Posterior cingulate gyrus (tissue), 11 donors: ENCODE data around the gene D2HGDH.
"Not testable (repeated sequence)": the region's sequence is repeated elsewhere in the genome, so short reads cannot be mapped to it uniquely, and the experiment has no call there.

Source experiments
- DNase-seq, 10 donors: peaks; one replicate each; pipeline versions ENCODE4 v3.0.0 to v3.0.0-alpha.2; 2020 to 2021; ENCODE audit warnings: mixed read lengths in 3 of 10
- intact Hi-C: fragments of 100-400 bp; cut with DNase I; formaldehyde crosslinking; loops from one replicate; pipeline ENCODE4 v1.15.1; 2023

Gene D2HGDH

DNA sequence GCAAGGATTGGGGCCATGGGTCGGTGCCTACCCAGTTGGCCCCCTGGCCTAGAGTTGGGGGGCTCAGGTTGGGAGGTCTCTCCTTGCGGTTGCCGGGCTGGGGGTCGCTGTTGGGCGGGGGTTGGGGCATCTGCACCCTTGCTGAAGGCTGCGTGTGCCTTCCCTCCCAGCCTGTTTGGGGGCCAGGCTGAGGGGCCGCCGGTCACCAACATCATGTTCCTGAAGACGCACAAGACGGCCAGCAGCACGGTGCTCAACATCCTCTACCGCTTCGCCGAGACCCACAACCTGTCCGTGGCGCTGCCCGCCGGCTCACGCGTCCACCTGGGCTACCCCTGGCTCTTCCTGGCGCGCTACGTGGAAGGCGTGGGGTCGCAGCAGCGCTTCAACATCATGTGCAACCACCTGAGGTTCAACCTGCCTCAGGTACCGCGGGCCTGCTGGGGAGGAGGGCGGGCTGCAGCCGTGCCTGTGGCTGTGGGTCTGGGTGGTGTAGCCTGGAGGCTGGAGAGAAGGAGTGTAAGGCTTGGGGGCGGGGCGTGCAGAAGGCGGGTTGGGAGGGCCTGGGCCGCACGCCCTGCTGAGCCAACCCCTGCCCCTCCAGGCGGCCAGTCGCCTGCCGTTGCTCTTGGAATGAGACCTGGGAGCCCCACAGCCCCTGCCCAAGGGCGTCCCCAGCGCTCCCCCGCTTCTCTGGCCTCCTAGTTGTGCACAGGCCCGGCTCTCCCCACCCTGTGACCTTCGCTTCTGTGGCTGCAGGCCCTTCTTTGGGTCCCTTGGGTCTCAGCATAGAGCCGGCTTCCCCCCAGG lies 67.4 kb downstream of the D2HGDH start:
- peak in 4 of 10 donors; percentile 20 to 81 (median 64) for DNase-seq
- intact Hi-C loops: no loop called here

DNA sequence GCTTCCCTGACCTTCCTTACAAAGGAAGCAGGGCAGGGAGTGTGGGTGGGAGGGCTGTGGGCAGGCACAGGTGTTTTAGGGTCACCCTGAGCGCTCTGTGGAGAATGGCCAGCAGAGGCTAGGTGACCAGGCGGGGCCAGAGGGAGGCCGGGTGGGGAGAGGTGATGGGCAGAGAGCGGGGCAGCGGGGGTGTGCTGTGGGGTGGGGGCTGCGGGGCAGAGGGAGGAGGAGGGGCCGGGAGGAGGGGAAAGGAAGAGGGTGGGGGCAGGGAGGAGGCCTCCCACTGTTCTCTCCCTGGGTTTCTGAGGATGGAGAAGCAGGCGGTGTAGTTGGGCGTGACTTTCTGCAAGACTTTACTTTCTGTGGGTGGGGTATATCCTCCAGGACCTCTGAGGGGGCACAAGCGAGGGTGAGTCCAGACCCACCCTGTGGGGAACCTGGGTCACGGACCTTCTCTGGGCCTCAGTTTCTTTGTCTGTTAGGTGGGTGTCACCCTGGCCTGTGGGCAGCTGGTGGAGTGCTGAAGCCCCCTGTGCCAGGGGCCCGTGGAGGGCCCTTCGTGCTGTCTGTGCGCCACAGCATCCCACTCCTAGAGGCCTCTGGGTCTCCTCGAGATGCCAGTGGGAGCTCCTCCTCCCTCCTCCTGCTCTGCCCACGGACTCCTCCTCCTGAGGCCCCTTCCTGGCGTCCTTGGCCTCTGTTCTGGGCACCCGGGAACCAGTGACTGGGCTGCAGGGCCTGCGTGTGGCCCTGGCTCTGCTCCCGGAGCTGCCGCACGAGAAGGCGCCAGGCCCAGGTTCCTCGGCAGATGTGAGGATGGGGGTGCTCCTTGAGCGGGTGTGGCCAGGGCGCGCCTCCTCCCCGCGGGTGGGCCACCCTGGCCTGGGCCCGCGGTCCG lies 68.2 kb downstream of the D2HGDH start:
- peak in 4 of 10 donors; percentile 26 to 75 (median 73) for DNase-seq
- intact Hi-C loops: no loop called here

DNA sequence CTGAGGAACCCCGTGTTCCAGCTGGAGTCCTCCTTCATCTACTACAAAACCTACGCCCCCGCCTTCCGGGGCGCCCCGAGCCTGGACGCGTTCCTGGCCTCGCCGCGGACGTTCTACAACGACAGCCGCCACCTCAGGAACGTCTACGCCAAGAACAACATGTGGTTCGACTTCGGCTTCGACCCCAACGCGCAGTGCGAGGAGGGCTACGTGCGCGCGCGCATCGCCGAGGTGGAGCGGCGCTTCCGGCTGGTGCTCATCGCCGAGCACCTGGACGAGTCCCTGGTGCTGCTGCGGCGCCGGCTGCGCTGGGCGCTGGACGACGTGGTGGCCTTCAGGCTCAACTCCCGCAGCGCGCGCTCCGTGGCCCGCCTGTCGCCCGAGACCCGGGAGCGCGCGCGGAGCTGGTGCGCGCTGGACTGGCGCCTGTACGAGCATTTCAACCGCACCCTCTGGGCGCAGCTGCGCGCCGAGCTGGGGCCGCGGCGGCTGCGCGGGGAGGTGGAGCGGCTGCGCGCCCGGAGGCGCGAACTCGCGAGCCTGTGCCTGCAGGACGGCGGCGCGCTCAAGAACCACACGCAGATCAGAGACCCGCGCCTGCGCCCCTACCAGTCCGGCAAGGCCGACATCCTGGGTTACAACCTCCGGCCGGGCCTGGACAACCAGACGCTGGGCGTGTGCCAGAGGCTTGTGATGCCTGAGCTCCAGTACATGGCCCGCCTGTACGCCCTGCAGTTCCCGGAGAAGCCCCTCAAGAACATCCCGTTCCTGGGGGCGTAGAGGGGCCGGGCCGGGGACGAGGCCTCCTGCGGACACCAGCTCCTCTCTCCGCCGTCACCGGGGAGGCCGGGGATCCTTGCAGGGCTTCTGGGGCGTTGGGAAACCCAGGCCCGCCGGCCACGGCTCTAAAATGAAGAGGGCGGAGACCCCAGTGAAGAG lies 69.2 kb downstream of the D2HGDH start:
- DNase-seq: peak; percentile 20 to 95 (median 74)
- intact Hi-C loops: no loop called here

DNA sequence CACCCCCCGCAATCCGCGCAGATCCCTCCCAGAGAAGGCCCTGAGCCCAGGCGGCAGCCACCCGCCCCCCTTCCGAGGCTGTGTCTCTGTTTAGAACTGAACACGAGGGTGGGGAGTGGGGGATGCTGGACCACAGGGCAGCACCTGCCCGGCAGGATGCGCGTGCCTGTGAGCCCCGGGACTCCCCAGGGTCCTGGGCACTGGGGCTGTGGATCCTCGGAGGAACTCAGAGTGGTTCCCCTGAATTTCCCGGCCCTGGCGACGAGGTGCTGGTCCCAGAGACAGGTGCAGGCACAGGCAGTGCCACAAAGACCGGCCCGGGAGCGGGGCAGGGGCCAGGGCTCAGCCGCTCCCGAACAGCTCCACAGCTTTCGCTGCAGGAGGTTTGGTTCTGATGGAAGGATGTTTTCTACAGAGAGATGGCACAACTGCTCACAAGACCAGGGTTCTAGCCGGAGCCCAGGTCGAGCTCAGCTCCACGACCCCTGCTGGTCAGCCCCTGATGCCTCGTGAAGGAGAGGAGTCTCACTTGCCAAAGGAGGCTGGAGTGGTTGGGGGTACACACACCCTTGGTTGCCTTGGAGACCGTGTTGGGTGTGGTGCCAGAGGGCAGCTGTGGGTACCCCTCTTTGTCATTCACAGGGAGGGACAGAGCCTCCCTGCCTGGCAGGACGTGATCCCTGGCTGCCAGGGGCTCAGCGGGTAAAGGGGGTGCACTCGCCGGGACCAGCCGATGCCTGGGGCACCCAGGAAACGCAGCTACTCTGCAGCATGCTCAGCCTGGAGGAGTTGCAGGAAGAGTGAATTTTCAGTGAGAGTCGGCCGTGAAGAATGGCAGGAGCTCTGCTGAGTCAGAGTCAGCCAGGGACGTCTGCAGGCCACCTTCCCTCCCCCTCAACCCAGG lies 70.1 kb downstream of the D2HGDH start:
- peak in 7 of 10 donors; percentile 11 to 84 (median 30) for DNase-seq
- intact Hi-C loops: no loop called here

DNA sequence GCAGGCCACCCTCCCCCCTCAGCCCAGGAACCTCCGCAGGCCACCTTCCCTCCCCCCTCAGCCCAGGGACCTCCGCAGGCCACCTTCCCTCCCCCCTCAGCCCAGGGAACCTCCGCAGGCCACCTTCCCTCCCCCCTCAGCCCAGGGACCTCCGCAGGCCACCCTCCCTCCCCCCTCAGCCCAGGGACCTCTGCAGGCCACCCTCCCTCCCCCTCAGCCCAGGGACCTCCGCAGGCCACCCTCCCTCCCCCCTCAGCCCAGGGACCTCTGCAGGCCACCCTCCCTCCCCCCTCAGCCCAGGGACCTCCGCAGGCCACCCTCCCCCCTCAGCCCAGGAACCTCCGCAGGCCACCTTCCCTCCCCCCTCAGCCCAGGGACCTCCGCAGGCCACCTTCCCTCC lies 71.8 kb downstream of the D2HGDH start:
- intact Hi-C loops, DNase-seq: not testable (repeated sequence)

DNA sequence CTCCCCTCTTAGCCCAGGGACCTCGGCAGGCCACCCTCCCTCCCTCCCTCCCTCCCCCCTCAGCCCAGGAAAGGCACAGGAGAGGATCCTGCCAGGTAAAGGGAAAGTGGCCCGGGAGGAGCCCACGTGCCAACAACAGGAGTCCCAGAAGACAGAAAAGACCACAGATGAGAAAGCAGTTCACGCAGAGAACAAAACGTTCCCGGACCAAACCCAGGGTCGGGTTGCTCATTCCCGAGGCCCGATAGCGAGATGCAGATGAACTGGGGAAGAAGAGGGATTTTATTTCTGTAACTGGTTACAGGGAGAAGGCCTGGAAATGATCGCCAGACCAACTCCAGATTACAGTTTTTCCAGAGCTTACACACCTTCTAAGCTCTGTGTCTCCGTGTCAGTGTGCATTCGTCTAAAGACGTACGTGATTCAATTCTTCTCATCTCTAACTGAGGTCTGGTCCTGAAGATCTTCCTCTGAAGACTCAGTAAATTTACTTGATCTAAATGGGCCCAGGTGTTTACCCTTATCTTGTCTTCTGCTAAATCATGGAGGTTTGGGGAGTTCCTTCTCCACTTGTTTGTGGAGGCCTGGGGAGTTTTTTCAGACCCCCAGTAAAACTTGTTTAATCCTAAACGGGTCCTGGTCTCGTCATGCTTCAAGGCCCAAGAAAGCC lies 73.8 kb downstream of the D2HGDH start:
- intact Hi-C loops: no loop called here
- peak in 1 of 10 donors; percentile 62 for DNase-seq

DNA sequence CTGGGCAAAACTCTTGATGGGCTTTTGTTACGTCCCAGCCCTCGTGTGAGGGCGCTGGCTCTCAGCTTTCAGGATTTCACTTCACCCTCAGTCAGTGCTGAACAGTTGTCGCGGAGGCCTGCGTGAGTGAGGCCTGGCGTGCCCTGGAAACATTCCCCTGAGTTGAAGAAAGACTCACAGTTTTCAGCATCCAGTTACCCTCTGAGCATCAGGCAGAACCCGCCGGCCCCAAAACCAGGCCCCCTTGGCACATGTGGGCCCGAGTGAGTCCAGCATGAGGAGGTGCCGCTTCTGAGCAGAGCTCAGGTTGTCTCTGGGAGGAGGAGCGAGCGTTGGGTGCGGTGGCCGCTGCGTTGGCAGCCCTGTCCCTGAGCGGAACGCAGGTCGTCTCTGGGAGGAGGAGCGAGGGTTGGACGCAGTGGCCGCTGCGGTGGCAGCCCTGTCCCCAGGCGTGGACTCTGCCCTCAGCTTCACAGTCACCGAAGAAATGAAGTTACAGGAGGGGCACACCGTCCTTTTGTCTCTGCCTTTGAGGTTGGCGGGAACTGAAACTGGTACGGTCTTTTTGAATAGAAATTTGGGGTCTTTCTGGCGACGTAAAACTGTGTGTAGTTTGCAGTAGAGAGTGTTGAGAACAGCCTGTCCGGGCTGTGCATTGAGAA lies 74.4 kb downstream of the D2HGDH start, which contains the start of gene NEU4:
Gene NEU4 (plus strand): TSS at position 473 of the 662 bp plus-strand sequence. CDS start 5,292 bp downstream, outside the sequence.
- DNase-seq: peak in 5 of 10 donors; percentile 10 to 81 (median 28)
- intact Hi-C loops: no loop called here

DNA sequence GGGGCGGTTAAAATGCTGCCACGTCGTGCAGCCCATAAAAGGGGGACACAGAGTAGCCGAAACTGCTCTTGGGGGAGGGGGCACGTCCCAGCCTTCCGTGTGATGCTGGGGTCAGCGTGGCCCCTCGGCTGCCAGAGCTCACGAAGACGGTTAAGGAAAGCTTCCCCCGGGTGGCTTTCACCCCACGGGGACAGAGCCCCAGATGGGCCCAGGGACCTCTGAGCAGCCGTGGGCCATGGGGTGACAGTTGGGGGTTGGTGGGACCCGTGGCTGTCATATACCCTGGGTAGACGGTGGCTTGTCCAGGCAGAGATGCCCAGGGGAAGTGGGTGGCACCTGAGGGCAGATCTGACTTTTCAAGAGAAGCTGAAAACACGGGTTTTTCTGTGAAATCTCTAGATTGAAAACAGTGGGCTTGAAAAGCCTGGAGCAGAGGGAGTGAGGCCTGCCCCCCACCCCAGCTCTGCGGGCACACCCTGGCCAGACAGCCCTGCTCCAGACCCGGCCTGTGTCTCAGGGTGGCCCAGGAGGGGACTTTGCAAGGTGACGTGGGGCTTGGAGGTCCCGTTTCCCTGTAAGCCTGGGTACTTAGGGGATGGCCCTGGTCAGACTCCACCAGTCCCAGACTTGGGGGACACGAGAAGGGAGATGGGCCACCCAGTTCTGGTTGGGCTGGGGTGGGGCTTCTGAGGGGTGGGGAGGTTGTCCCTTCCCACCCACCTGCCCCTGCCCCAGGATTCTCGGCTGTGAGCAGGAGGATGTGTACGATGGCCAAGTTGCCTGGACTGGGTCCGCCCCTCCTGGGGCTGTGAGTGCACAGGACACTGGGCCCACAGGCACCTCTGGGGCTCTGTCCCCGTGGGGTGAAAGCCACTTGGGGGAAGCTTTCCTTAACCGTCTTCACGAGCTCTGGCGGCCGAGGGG lies 75.2 kb downstream of the D2HGDH start:
- DNase-seq: peak in 3 of 10 donors; percentile 10 to 78 (median 75)

DNA sequence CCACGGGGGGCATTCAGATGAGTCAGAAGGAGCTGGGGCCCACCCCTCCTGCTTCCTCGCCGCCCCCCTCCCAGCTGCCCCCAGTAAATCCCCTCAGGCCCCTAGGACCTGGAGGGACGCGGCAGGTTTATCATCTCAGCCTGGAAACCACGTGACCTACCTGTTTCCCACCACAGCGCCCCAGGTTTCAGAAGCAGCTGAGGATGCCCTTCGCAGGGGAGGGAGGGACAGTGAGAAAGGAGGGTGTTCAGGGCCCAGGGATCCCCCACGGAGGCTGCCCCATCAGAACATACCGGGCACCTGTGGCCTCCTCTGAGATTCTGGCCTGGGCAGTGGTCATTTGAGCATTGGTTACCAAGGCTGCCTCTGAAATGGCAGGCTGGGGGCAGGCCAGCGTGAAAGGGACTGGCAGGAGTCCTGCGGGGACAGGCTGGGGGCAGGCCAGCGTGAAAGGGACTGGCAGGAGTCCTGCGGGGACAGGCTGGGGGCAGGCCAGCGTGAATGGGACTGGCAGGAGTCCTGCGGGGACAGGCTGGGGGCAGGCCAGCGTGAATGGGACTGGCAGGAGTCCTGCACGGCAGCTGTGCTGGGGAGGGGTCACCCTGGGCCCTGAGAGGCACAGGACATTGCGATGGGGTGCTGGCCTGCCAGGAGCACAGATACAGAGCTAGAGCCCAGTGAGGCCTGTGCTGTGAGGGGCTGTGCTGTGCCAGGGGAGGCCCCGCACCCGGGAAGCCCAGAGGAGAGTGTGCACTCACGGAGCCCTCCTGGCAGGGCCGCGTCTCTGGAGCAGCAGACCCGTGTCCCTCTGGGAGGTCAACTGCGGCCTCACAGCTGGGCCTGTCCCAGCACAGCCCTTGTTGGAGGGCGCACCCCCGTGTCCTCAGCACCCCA lies 76.1 kb downstream of the D2HGDH start:
- peak; percentile 38 to 97 (median 76) for DNase-seq
- intact Hi-C loops: no loop called here

More for the DNA sequence above, 75.2 kb downstream of the D2HGDH start:
- intact Hi-C loops: no loop called here

DNA sequence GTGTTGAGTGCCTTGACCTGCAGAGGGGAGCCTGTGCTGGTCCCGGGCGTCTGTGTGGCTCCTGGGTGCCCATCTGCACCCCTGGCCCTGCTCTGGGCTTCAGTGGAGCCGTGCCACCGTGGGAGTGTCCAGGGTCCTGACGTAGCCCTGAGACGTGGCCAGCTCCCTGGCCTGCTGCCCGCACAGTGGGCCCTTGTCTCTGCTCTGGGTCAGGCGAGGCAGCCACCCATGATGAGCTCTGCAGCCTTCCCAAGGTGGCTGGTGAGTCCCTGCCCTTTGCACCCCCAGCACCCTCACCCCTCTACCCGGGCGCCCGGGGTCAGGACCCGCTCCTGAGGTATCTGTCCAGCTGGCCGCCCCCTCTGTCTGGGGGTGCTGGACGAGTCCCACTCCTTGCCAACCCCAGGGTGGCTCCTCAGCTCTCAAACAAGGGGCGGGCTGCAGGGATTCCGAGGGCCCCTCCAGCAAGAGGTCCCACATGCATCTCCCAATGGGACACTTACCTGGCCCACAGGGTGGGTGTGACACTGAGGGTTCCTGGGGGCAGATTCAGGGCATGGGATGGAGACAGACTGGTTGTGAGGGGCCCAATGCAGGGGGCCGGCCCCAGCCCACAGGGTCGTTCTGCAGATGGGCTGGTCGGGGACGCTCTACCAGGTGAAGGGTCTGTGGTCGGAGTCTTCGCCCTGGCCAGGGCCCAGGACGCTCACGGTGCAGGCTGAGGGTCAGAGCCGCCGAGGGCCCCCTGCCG lies 76.9 kb downstream of the D2HGDH start:
- DNase-seq: peak in 9 of 10 donors; percentile 52 to 94 (median 74)
- intact Hi-C loops: no loop called here

DNA sequence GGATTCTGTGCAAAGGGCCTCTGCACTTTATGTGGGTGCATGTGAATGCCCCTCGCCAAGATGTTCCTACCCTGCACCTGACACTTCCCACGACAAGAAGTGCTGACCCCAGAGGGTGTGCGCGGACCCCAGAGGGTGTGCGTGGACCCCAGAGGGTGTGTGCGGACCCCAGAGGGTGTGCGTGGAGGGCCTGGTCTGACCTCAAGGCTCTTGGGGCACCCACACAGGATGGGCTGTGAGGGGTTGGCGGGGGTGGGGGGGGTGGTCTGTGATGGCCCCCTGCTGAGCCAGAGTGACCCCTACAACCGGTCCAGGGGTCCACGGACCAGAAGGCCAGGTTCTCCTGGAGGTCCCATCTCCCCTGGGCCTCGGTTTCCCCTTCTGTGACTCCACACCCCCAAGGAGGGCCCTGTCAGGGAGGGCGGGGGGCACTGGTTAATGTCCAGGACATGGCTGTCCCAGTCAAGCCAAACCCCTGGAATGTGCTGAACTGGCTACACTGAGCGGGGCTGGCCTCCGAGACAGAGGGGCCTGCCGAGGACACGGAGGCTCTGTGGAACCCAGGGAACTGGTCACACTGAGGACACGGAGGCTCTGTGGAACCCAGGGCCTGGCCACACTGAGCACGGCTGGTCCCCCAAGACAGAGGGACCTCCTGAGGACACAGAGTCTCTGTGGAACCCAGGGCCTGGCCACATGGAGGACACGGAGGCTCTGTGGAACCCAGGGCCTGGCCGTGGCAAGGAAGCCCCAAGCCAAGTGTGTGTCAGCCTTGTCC lies 77.7 kb downstream of the D2HGDH start:
- intact Hi-C loops: no loop called here
- peak in 2 of 10 donors; percentile 67 to 78 for DNase-seq

DNA sequence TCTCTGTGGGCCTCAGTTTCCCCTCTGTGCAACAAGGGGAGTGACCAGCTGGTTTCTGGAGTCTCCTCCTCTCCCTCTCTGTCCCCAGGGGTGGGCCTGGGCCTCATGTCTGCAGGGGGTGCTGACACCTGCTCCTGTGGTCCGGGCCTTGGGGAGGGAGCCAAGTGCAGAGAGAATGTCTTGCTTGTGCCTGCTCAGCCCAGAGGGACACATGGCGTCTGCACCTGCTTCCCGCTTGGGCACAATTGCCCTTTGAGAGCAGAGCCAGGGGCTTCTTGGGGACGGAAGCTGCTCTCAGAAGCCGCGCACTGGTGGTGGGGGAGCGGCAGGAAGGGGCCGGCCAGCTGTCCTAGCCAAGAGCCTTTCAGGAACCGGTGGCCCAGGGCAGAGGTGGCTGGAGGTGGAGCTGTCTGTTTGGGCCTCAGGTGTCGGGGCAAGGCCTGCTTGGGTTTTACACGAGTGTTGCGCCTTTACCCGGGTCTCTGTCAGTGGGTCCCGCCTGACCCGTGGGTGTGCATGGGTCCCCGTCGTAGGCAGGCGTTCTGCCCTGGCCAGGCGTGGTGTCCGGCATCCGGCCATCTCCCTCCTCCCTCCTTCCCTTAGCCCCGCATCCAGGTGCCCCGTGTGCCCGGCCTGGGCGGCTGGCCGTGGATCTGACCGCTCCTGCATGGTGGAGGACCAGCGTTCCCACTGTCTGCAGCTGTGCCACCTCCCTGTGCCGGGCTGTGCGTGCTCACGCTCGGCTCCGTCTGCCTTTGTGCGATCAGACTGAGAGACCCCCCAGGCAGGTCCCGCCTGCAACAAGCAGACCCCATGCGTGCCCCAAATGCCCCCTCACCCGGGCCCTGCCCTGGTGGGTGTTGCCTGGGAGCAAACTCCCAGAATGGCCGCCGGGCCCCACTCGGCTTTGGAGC lies 78.6 kb downstream of the D2HGDH start:
- intact Hi-C loops: no loop called here
- DNase-seq: peak in 7 of 10 donors; percentile 36 to 92 (median 60)
